SU-DHL-6 (cell line): ENCODE data around the gene CYP2D6.
"Not testable (repeated sequence)": the region's sequence is repeated elsewhere in the genome, so short reads cannot be mapped to it uniquely, and the experiment has no call there.

ENCODE experiments used
- H2AFZ ChIP-seq: fragments of 200-600 bp; sonication (generic); 2 replicates; pipeline ENCODE4 v1.6.1; 2014; ENCODE audit warnings: low read depth, mild to moderate bottlenecking, moderate library complexity, mixed read lengths, antibody characterized with exemption, low read length; ENCODE audit not compliant: severe bottlenecking
- H3F3A ChIP-seq: fragments of 200-600 bp; shearing (Covaris generic); 2 replicates; pipeline ENCODE4 v1.6.0; 2016; ENCODE audit warnings: antibody characterized with exemption, mild to moderate bottlenecking; ENCODE audit not compliant: insufficient read depth
- H3K27ac ChIP-seq: fragments of 200-600 bp; sonication (generic); 2 replicates; pipeline ENCODE4 v1.5.1; 2016; ENCODE audit warnings: low read depth, mild to moderate bottlenecking, low read length, moderate library complexity, mixed read lengths
- H3K27me3 ChIP-seq: fragments of 200-600 bp; sonication (generic), shearing (Covaris generic); 2 replicates; pipeline ENCODE4 v1.6.0; 2014; ENCODE audit warnings: mild to moderate bottlenecking, low read length
- H3K36me3 ChIP-seq: fragments of 200-600 bp; sonication (generic); 2 replicates; pipeline ENCODE4 v1.6.1; 2014; ENCODE audit warnings: mild to moderate bottlenecking, low read length, mixed read lengths
- H3K4me2 ChIP-seq: fragments of 300-600, 200-600 bp; shearing (Covaris generic), sonication (generic); 2 replicates; pipeline ENCODE4 v1.6.0; 2014; ENCODE audit warnings: low read length, low read depth, mild to moderate bottlenecking; ENCODE audit not compliant: poor library complexity, severe bottlenecking
- H3K4me3 ChIP-seq: fragments of 200-600 bp; sonication (generic); 2 replicates; pipeline ENCODE4 v1.5.1; 2014; ENCODE audit warnings: antibody characterized with exemption, low read length, mild to moderate bottlenecking, mixed read lengths; ENCODE audit not compliant: insufficient read depth, poor library complexity, severe bottlenecking
- H3K79me2 ChIP-seq: fragments of 200-600 bp; sonication (generic); 2 replicates; pipeline ENCODE4 v1.6.1; 2014; ENCODE audit warnings: mild to moderate bottlenecking, low read length, moderate library complexity; ENCODE audit not compliant: insufficient read depth
- H3K9ac ChIP-seq: fragments of 200-600 bp; sonication (generic); 2 replicates; pipeline ENCODE4 v1.7.0; 2014; ENCODE audit warnings: mild to moderate bottlenecking, low read length
- H3K9me2 ChIP-seq: fragments of 200-600 bp; sonication (generic); replicated peaks from 2 replicates; pipeline ENCODE4 v1.6.1; 2014; ENCODE audit warnings: low read length; ENCODE audit not compliant: insufficient read depth
- H3K9me3 ChIP-seq: fragments of 200-600 bp; sonication (generic); 2 replicates; pipeline ENCODE4 v1.6.1; 2014; ENCODE audit warnings: low read length, mixed read lengths; ENCODE audit not compliant: insufficient read depth
- H4K20me1 ChIP-seq: fragments of 200-600 bp; sonication (generic); 2 replicates; pipeline ENCODE4 v1.6.1; 2014; ENCODE audit warnings: low read depth, mild to moderate bottlenecking, antibody characterized with exemption, low read length, moderate library complexity, mixed read lengths
- CTCF ChIP-seq: fragments of 200-600 bp; sonication (generic); IDR thresholded peaks from one replicate; pipeline ENCODE4 v1.5.1; 2017; ENCODE audit warnings: antibody characterized with exemption, mild to moderate bottlenecking, low read length, moderate library complexity; ENCODE audit not compliant: insufficient read depth, poor library complexity, severe bottlenecking
- EZH2phosphoT487 ChIP-seq: fragments of 200-600 bp; sonication (generic), shearing (Covaris generic); conservative IDR thresholded peaks from 2 replicates; pipeline ENCODE4 v1.6.1; 2018; ENCODE audit warnings: mild to moderate bottlenecking, antibody characterized with exemption, low read length, moderate library complexity, mixed read lengths

The CYP2D6 gene

GRCh38 chr22:42127606-42128005 lies 3.0 kb downstream of the CYP2D6 start:
- Histone ChIP-seq H4K20me1 (no peaks in the 10 kb centered on the region), H3K79me2 (no peaks in the 10 kb centered on the region), H3K9ac (no peak overlapping the region), H3K9me2 (no peaks in the 10 kb centered on the region), H3K4me3 (no peak overlapping the region), H3K36me3 (no peaks in the 10 kb centered on the region), H3F3A (no peaks in the 10 kb centered on the region), H3K9me3 (no peaks in the 10 kb centered on the region), H3K27ac (no peak overlapping the region), H3K27me3 (no peaks in the 10 kb centered on the region), H2AFZ (no peak overlapping the region), H3K4me2 (no peak overlapping the region)
- TF ChIP-seq CTCF = no peak
- no peak for TF ChIP-seq EZH2phosphoT487

DNA sequence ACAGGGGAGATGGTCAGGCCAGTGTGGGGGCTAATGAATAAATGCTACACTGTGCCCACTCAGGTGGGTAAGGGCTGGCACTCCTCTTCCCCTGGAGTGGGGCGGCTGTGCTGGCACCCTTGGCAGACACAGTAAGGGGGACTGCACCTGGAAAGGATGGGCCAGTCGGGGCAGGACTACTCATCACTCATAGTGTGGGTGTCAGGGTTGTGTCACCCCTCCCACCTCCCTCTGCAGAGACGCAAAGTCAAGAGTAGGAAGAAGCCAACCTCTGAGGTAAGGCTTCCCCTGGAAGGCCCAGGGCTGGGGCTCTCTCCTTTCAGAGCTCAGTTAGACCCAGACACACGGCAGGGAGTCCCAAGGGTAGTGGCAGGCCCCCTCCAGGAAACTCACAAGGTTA lies 7.1 kb downstream of the CYP2D6 start:
- H3K36me3 ChIP-seq, H3K27me3 ChIP-seq, H3K79me2 ChIP-seq, H4K20me1 ChIP-seq, H3K4me3 ChIP-seq, H3K4me2 ChIP-seq, H3F3A ChIP-seq, H3K9ac ChIP-seq, H3K9me3 ChIP-seq, H3K9me2 ChIP-seq, H2AFZ ChIP-seq, H3K27ac ChIP-seq: not testable (repeated sequence)

DNA sequence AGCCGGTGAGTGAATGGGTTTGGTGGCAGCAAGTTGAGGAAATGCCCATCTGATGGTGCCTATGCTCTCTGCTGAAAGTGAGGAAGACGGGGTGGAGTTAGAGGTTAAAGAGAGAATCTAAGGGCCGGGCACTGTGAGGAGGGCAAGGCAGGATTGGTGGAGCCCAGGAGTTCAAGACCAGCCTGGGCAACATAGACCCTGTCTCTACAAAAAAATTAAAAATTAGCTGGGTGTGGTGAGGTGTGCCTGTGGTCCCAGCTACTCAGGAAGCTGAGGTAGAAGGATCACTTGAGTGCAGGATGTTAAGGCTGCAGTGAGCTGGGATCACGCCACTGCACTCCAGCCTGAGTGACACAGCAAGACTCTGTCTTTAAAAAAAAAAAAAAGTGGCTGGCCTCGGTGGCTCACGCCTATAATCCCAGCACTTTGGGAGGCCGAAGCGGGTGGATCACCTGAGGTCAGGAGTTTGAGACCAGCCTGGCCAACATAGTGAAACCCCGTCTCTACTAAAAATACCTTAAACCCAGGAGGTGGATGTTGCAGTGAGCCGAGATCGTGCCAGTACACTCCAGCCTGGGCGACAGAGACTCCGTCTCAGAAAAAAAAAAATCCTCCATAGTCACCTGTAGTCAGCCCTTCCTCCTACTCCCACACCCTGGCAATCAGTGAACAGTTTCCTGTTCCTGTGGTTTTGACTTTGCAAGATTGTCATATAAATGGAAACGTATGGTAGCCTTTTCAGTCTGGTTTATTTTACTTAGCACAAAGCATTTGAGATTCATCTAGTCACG lies 10.2 kb downstream of the CYP2D6 start:
- not testable (repeated sequence) for H3K4me3 ChIP-seq, H3F3A ChIP-seq, H3K9me2 ChIP-seq, H4K20me1 ChIP-seq, H3K79me2 ChIP-seq, H3K36me3 ChIP-seq, H3K27ac ChIP-seq, H3K9me3 ChIP-seq, H3K27me3 ChIP-seq
- Histone ChIP-seq H2AFZ (peak overlapping the region; percentile 44), H3K9ac (peak overlapping the region; percentile 13; the same call in 1 of the 2 replicates), H3K4me2 (peak overlapping the region; percentile 41)

GRCh38 chr22:42116848-42117424 lies 13.7 kb downstream of the CYP2D6 start:
- Histone ChIP-seq H3K4me3 (no peak overlapping the region), H3F3A (peaks cover 8% of the 10 kb centered on the region; the same call in 1 of the 2 replicates), H3K9me3 (peaks cover 12% of the 10 kb centered on the region; the same call in 1 of the 2 replicates), H3K4me2 (no peak overlapping the region), H3K27me3 (no peaks in the 10 kb centered on the region), H3K9me2 (no peaks in the 10 kb centered on the region), H3K36me3 (no peaks in the 10 kb centered on the region), H2AFZ (no peak overlapping the region), H3K27ac (no peak overlapping the region), H3K9ac (no peak overlapping the region), H3K79me2 (no peaks in the 10 kb centered on the region), H4K20me1 (no peaks in the 10 kb centered on the region)
- TF ChIP-seq CTCF (peak; percentile 21), EZH2phosphoT487 (no peak)

GRCh38 chr22:42115420-42115830 lies 15.2 kb downstream of the CYP2D6 start:
- H3K79me2 ChIP-seq, H2AFZ ChIP-seq, H3K4me3 ChIP-seq, H3K27ac ChIP-seq, H3K4me2 ChIP-seq, H4K20me1 ChIP-seq, H3K9ac ChIP-seq, H3F3A ChIP-seq, H3K27me3 ChIP-seq, H3K36me3 ChIP-seq, H3K9me2 ChIP-seq: not testable (repeated sequence)
- H3K9me3 ChIP-seq = peaks cover 12% of the 10 kb centered on the region; the same call in 1 of the 2 replicates
